Ishikawa (cell line): ENCODE measurements around the gene PNPLA7.

Experiments used
- CEBPB ChIP-seq: IDR thresholded peaks from 2 replicates; pipeline ENCODE4 v1.6.1; 2012
- CREB1 ChIP-seq: IDR thresholded peaks from 2 replicates; pipeline ENCODE4 v1.6.1; 2012; ENCODE audit warnings: low read depth
- EP300 ChIP-seq: IDR thresholded peaks from 2 replicates; pipeline ENCODE4 v1.6.1; 2012; ENCODE audit warnings: borderline replicate concordance
- FOXM1 ChIP-seq: IDR thresholded peaks from 2 replicates; pipeline ENCODE4 v1.6.1; 2012; ENCODE audit warnings: low read depth, borderline replicate concordance
- MAX ChIP-seq: IDR thresholded peaks from 2 replicates; pipeline ENCODE4 v1.6.1; 2012
- NFIC ChIP-seq: IDR thresholded peaks from 2 replicates; pipeline ENCODE4 v1.6.1; 2012
- RAD21 ChIP-seq: IDR thresholded peaks from 2 replicates; pipeline ENCODE4 v1.6.1; 2012; ENCODE audit warnings: low read depth
- TAF1 ChIP-seq: IDR thresholded peaks from 2 replicates; pipeline ENCODE4 v1.6.1; 2012; ENCODE audit warnings: low read depth, mild to moderate bottlenecking
- TEAD4 ChIP-seq: IDR thresholded peaks from 2 replicates; pipeline ENCODE4 v1.6.1; 2012
- YY1 ChIP-seq: IDR thresholded peaks from 2 replicates; pipeline ENCODE4 v1.6.1; 2012; ENCODE audit warnings: low read depth
- ZBTB7A ChIP-seq: IDR thresholded peaks from 2 replicates; pipeline ENCODE4 v1.6.1; 2012; ENCODE audit warnings: low read depth
- TF ChIP-seq, protein P1 (sequence below): IDR thresholded peaks from 2 replicates; pipeline ENCODE4 v1.6.1; 2012
- TF ChIP-seq, protein P2 (sequence below): IDR thresholded peaks from 2 replicates; pipeline ENCODE4 v1.6.1; 2012; ENCODE audit warnings: low read depth, mild to moderate bottlenecking

- TF ChIP-seq TAF1 (no peak), ZBTB7A (peak; percentile 43; the same call in 1 of the 2 replicates), EP300 (no peak), NFIC (no peak), RAD21 (no peak), MAX (no peak), CEBPB (no peak), CREB1 (no peak), TEAD4 (no peak), YY1 (no peak), FOXM1 (no peak)
- TF ChIP-seq, protein P1, sequence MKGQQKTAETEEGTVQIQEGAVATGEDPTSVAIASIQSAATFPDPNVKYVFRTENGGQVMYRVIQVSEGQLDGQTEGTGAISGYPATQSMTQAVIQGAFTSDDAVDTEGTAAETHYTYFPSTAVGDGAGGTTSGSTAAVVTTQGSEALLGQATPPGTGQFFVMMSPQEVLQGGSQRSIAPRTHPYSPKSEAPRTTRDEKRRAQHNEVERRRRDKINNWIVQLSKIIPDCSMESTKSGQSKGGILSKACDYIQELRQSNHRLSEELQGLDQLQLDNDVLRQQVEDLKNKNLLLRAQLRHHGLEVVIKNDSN: no peak
- TF ChIP-seq, protein P2, sequence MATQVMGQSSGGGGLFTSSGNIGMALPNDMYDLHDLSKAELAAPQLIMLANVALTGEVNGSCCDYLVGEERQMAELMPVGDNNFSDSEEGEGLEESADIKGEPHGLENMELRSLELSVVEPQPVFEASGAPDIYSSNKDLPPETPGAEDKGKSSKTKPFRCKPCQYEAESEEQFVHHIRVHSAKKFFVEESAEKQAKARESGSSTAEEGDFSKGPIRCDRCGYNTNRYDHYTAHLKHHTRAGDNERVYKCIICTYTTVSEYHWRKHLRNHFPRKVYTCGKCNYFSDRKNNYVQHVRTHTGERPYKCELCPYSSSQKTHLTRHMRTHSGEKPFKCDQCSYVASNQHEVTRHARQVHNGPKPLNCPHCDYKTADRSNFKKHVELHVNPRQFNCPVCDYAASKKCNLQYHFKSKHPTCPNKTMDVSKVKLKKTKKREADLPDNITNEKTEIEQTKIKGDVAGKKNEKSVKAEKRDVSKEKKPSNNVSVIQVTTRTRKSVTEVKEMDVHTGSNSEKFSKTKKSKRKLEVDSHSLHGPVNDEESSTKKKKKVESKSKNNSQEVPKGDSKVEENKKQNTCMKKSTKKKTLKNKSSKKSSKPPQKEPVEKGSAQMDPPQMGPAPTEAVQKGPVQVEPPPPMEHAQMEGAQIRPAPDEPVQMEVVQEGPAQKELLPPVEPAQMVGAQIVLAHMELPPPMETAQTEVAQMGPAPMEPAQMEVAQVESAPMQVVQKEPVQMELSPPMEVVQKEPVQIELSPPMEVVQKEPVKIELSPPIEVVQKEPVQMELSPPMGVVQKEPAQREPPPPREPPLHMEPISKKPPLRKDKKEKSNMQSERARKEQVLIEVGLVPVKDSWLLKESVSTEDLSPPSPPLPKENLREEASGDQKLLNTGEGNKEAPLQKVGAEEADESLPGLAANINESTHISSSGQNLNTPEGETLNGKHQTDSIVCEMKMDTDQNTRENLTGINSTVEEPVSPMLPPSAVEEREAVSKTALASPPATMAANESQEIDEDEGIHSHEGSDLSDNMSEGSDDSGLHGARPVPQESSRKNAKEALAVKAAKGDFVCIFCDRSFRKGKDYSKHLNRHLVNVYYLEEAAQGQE: no peak
Observed at GRCh38 chr9:137437691-137438590, 112.3 kb downstream of the PNPLA7 start.
